22Rv1 (cell line): ENCODE measurements around the gene PLEKHG4B.
A peak's percentile ranks its signal among the peaks of the same experiment; 100 is the strongest.
"Not testable (repeated sequence)": the region's sequence is repeated elsewhere in the genome, so short reads cannot be mapped to it uniquely, and the experiment has no call there.

Experiments
- H3K27ac ChIP-seq: fragments of 450-650 bp; 2 replicates; pipeline ENCODE4 v1.5.1; 2017
- ZFX ChIP-seq: fragments of 450-650 bp; IDR thresholded peaks from 2 replicates; pipeline ENCODE4 v1.6.1; 2017; ENCODE audit warnings: antibody characterized with exemption, borderline replicate concordance
- TF ChIP-seq, protein P1 (sequence below): fragments of 450-650 bp; IDR thresholded peaks from 2 replicates; pipeline ENCODE4 v1.5.1; 2017; ENCODE audit warnings: mild to moderate bottlenecking

Gene PLEKHG4B

DNA sequence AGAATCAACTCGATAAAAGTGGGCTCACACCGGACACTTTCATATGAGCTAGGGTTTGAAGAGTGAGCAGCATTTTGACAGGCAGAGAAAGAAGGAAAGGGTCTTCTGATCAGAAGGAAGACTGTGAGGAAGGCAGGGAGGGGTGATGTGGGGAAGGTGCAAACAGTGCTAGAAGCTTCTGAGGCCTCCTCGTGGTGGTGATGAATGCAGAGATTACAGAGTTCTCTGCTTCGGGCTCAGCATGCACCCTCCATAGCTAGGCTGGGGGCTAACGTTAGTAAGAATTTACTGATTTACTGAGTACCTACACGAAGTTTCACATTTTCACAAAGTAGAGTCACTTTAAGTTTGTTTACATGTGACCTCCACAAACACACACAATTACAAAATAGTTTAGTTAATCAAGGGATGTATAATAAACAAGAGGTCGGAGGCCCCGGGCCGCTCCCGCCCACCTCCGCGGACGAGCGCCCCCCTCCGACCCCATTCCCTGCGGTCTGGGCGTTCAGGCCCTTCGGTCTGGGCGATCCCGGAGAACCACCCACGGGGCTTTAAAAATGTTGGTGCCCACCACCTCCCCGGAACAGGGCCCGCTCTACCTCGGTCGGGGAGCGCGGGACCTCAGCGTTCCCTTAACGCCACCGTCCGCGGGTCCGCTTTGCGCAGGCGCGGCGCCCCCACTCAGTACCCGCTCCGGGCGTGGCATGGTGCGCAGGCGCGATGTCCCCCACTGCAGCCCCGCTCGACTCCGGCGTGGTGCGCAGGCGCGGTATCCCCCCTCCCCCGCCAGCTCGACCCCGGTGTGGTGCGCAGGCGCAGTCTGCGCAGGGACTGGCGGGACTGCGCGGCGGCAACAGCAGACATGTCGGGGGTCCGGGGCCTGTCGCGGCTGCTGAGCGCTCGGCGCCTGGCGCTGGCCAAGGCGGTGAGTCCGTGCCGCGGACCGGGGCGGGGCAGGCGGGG lies 125.8 kb downstream of the PLEKHG4B start, which contains the start of the genes CCDC127 and SDHA:
CCDC127 (minus strand) TSS at position 660 of the 963 bp plus-strand sequence. CDS start 1,304 bp downstream, outside the sequence.
SDHA (plus strand) TSS at position 827 of the 963 bp plus-strand sequence; CDS start at position 863, 36 bp downstream.
- H3K27ac ChIP-seq = peak within 1 kb of the TSS; percentile 62
- TF ChIP-seq, protein P1, sequence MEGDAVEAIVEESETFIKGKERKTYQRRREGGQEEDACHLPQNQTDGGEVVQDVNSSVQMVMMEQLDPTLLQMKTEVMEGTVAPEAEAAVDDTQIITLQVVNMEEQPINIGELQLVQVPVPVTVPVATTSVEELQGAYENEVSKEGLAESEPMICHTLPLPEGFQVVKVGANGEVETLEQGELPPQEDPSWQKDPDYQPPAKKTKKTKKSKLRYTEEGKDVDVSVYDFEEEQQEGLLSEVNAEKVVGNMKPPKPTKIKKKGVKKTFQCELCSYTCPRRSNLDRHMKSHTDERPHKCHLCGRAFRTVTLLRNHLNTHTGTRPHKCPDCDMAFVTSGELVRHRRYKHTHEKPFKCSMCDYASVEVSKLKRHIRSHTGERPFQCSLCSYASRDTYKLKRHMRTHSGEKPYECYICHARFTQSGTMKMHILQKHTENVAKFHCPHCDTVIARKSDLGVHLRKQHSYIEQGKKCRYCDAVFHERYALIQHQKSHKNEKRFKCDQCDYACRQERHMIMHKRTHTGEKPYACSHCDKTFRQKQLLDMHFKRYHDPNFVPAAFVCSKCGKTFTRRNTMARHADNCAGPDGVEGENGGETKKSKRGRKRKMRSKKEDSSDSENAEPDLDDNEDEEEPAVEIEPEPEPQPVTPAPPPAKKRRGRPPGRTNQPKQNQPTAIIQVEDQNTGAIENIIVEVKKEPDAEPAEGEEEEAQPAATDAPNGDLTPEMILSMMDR = peak; percentile 75

DNA sequence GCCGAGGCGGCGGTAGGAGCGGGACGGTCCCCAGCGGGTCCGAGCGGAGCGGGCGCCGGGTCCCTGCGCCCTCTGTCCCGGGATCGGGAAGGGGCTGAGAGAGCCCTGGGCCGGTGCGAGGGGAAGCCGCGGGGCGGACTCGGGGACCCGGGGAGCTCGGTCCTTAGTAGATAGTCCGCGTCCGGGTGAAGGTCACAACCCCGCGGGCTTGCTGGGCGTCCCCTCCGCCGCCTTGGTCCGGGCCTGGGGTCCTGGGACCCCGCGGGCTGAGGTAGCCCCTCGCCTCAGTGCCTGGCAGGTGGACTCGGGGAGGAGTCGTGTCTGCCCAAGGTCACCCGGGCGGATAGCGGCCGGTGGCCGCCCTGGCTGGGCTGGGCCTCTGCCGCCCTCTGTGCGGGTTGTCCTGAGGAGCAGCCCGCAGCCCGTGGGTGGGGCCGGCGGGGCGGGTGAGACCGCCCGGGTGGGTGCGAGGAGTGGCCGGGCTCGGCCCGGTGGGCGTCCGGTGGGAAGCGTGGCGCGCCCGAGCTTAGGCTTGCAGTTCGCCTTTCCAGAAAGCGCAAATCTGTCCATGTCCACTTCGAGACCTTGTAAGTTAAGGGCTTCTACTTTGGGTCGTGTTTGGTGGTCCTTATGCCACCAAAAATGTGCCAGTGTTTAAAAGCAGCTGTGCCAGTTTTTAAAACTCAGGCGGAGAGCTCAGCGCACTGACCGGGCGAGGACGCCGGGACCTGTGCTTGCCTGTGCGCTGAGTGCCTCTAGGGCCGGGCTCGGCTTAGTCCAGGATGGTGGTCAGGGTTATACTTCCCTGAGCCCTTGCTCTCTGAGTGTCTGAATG lies 126.7 kb downstream of the PLEKHG4B start:
- peak overlapping the region; percentile 62 for H3K27ac ChIP-seq
- TF ChIP-seq, protein P1 = no peak
- TF ChIP-seq ZFX = no peak

DNA sequence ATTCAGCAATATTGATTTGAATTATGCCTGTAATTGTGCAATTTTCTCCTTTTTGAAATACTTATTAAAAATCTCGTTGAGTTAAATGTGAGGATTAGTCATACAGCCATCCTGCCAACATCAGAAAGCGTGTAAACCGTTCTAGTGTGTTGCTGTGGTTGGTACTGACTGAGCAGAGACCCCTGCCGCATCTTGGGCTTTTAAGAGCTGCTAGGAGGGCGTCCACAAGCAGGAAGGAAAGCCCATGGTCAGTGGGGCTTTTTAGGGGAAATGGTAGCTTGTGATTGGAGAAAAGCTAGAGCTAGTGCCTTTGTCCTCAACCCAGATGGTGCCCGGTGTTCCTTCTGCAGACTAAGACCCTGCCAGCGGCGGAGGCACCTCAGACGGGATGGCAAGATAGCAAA lies 127.5 kb downstream of the PLEKHG4B start:
- H3K27ac ChIP-seq = no peak overlapping the region
- TF ChIP-seq, protein P1 = no peak
- no peak for TF ChIP-seq ZFX

DNA sequence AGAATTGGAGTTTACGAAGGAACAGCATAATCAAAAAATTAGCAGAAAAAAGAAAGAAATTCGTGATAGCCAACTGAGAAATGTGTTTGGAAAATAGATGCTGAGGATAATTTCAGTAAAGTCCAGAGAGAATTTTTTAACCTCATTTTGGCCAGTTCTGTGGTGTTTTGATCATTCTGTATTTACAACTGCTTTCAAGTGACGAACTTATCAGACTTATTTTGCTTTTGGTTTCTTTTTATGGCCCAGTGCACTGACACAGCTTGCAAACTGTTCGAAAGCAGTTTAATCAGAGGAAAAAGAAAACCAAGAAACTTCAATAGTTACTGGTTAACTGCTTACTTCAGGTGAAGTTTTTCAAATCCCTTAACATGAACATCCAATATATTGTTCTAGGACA lies 128.0 kb downstream of the PLEKHG4B start:
- no peak overlapping the region for H3K27ac ChIP-seq
- TF ChIP-seq, protein P1 = no peak
- TF ChIP-seq ZFX = no peak

DNA sequence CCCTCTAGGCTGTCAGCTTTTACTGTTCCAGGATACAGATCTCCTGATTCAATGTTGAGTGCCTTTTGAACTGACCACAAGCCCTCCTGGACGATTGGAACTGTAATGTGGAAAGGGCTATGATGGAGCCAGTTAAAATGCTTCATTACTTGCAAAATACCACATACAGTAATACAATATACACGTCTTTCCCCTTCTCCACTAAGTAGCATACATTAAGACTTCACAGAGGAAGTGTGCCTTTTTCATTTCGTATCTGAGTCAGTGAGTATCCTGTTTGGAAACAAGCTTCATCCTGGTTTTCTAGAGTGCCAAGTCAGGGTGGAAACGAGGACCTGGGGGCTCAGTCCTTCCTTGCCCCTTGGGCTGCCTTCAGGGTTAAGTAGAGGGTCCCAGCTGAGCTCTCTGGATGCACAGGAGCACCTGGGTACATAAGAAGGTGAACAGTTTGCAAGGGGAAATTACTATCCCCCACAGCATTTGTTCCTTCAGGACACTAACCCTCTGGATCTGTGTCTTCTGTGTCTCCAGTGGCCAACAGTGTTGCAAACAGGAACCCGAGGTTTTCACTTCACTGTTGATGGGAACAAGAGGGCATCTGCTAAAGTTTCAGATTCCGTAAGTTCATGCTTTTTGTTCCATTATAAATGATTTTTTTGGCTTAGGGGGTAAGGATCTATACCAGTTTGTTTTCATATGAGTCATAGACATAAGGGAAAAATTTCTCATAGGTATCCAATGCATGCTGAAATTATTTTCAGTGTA lies 131.2 kb downstream of the PLEKHG4B start:
- not testable (repeated sequence) for H3K27ac ChIP-seq

DNA sequence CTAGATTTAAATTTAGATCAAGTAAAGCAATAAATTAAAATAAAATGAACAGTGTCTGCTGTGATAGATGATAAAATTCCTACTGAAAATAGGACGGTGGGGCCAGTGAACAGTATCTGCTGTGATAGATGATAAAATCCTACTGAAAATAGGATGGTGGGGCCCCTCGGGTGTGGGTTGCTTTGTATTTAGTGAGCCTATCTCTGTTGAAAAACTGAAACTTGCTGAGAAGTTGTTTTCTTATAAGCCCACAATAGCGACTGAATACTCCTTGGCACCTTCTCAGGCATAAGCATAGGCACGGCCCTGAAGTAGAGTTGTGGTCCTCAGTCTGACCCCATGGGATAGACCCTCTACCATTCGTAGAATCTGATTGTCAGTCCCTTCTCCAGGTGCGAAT lies 131.8 kb downstream of the PLEKHG4B start:
- TF ChIP-seq, protein P1 = no peak
- TF ChIP-seq ZFX = no peak
- no peak overlapping the region for H3K27ac ChIP-seq

DNA sequence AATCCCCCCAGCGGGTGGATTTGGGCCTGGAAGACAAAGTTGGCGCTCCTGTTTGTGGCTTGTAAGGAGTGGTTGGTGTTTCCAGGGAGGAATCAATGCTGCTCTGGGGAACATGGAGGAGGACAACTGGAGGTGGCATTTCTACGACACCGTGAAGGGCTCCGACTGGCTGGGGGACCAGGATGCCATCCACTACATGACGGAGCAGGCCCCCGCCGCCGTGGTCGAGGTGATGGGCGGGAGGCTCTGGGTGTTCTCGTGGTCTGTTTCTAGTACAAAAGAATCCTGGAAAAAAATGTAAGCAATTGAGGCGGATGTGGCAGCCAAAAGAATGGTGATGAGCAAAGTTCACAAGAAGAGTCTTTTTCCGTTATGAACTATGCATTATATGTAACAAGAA lies 133.4 kb downstream of the PLEKHG4B start:
- no peak overlapping the region for H3K27ac ChIP-seq
- no peak for TF ChIP-seq ZFX
- TF ChIP-seq, protein P1 = no peak

DNA sequence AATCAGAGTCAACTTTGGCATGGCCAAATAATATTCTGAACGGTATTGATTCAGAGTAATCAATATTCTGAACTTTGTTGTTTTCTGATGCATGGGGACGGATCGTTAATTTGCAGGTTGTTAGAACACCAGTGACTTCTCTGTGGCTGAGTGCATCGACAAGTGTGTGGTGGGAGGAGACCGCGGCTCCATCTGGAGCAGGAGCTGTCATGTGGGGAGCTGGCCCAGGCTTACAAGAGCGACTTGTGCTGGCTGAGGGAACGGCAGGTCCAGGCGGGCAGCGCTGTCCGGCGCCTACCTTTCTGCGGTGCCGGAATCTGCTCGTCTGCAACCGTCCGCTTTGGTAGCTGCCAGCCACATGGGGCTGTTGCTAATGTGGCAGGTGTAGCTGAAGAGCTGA lies 135.4 kb downstream of the PLEKHG4B start:
- H3K27ac ChIP-seq = not testable (repeated sequence)
